AG09309 (cell line): ENCODE data around the gene SSTR1.

Source experiments
- DNase-seq: peaks from one replicate; pipeline ENCODE4 v3.0.0-alpha.2; 2010; ENCODE audit warnings: low read depth
- H3K4me3 ChIP-seq: 2 replicates; pipeline ENCODE4 v1.5.1; 2011; ENCODE audit warnings: mild to moderate bottlenecking, low read depth, low read length, moderate library complexity; ENCODE audit not compliant: control insufficient read depth
- TF ChIP-seq, protein P1 (sequence below): IDR thresholded peaks from 2 replicates; pipeline ENCODE4 v1.5.1; 2011; ENCODE audit warnings: mild to moderate bottlenecking, low read depth, low read length, inconsistent platforms; ENCODE audit not compliant: insufficient read depth, control insufficient read depth; ENCODE audit errors: missing control alignments

Gene SSTR1

DNA sequence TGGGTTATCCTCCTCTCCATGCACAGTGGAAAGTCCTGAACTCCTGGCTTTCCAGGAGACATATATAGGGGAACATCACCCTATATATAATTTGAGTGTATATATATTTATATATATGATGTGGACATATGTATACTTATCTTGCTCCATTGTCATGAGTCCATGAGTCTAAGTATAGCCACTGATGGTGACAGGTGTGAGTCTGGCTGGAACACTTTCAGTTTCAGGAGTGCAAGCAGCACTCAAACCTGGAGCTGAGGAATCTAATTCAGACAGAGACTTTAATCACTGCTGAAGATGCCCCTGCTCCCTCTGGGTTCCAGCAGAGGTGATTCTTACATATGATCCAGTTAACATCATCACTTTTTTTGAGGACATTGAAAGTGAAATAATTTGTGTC lies 4.4 kb downstream of the SSTR1 start:
- TF ChIP-seq, protein P1, sequence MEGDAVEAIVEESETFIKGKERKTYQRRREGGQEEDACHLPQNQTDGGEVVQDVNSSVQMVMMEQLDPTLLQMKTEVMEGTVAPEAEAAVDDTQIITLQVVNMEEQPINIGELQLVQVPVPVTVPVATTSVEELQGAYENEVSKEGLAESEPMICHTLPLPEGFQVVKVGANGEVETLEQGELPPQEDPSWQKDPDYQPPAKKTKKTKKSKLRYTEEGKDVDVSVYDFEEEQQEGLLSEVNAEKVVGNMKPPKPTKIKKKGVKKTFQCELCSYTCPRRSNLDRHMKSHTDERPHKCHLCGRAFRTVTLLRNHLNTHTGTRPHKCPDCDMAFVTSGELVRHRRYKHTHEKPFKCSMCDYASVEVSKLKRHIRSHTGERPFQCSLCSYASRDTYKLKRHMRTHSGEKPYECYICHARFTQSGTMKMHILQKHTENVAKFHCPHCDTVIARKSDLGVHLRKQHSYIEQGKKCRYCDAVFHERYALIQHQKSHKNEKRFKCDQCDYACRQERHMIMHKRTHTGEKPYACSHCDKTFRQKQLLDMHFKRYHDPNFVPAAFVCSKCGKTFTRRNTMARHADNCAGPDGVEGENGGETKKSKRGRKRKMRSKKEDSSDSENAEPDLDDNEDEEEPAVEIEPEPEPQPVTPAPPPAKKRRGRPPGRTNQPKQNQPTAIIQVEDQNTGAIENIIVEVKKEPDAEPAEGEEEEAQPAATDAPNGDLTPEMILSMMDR = no peak
- peak overlapping the region; percentile 84 for H3K4me3 ChIP-seq
- DNase-seq = no peak

- no peak for DNase-seq
- TF ChIP-seq, protein P1 = no peak
- H3K4me3 ChIP-seq = peak overlapping the region; percentile 84
These were observed 5.3 kb downstream of the SSTR1 start for GRCh38 chr14:38213001-38213400.

- H3K4me3 ChIP-seq = no peak overlapping the region
- TF ChIP-seq, protein P1 = no peak
- no peak for DNase-seq
These were observed 9.8 kb downstream of the SSTR1 start for GRCh38 chr14:38217553-38217952.

DNA sequence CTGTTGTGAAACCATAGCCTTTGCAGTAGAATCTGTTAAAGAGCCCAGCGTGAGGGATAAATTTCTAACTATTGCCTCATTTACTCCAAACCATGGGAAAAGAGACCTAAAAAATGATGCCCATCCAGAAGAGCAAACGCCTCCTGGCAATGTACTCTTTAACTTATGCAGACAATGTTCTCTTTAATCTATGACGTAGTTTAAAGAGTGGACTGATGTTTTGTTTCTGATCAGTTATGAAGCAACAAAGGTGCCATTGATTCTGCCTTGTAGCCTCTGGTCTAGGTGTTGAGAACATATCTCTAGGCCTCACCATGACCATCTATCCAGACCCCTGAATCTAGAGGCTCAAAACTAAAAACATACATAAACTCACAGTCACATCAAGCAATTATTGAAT lies 13.4 kb downstream of the SSTR1 start:
- no peak for DNase-seq
- H3K4me3 ChIP-seq = no peak overlapping the region
- TF ChIP-seq, protein P1 = no peak

- TF ChIP-seq, protein P1 = no peak
- no peak for DNase-seq
These were observed 16.6 kb downstream of the SSTR1 start for GRCh38 chr14:38224338-38224737.

GRCh38 chr14:38225946-38226345 lies 18.2 kb downstream of the SSTR1 start:
- TF ChIP-seq, protein P1 = no peak
- DNase-seq = no peak
- no peak overlapping the region for H3K4me3 ChIP-seq

More at GRCh38 chr14:38224338-38224737, 16.6 kb downstream of the SSTR1 start:
- H3K4me3 ChIP-seq = no peak overlapping the region

DNA sequence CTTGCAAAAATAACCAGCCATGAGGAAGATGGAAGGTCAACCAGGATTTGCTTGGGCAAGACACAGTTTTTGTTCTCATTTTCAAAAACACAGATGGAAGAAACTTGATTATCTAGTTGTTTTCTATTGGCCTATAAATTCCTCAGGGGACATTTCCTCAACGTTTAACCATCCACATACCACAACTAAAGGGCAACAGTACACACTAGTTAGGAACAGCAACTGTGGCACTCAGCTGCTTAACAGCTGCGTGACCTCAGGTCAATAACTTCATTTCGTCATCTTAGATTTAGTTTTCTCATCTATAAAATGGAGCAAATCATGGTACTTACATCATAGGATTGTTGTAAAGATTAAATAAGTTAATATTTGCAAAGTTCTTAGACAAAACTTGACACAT lies 18.7 kb downstream of the SSTR1 start:
- no peak for DNase-seq
- TF ChIP-seq, protein P1 = no peak

More for the DNA sequence above, 18.7 kb downstream of the SSTR1 start:
- no peak overlapping the region for H3K4me3 ChIP-seq
